ENCODE measurements around the gene HSPD1. TPM values are rescaled to one million over a fixed set of nuclear protein-coding genes. Genes with fewer than 3 reads are reported as not detected.

Gene HSPD1
- total RNA-seq, 1 donor from 2014 or later: 403 TPM

GRCh38 chr2:197538412-197538811 lies 38.8 kb upstream of the HSPD1 start:
- Mint-ChIP-seq H3K9me3 (ENCODE audit: low read depth) (no peaks in the 10 kb centered on the region), H3K4me3 (ENCODE audit: low read depth) (no peak overlapping the region), H3K36me3 (ENCODE audit: insufficient read depth) (peaks cover 39% of the 10 kb centered on the region), H3K27me3 (no peaks in the 10 kb centered on the region), H3K27ac (peak overlapping the region; percentile 16), H3K4me1 (ENCODE audit: low read depth) (no peaks in the 10 kb centered on the region)
- no peak for DNase-seq (ENCODE audit: low spot score, unreplicated experiment)
- TF ChIP-seq, protein P1, sequence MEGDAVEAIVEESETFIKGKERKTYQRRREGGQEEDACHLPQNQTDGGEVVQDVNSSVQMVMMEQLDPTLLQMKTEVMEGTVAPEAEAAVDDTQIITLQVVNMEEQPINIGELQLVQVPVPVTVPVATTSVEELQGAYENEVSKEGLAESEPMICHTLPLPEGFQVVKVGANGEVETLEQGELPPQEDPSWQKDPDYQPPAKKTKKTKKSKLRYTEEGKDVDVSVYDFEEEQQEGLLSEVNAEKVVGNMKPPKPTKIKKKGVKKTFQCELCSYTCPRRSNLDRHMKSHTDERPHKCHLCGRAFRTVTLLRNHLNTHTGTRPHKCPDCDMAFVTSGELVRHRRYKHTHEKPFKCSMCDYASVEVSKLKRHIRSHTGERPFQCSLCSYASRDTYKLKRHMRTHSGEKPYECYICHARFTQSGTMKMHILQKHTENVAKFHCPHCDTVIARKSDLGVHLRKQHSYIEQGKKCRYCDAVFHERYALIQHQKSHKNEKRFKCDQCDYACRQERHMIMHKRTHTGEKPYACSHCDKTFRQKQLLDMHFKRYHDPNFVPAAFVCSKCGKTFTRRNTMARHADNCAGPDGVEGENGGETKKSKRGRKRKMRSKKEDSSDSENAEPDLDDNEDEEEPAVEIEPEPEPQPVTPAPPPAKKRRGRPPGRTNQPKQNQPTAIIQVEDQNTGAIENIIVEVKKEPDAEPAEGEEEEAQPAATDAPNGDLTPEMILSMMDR (IDR thresholded peaks at IDR 0.05; ENCODE audit: unreplicated experiment): no peak

DNA sequence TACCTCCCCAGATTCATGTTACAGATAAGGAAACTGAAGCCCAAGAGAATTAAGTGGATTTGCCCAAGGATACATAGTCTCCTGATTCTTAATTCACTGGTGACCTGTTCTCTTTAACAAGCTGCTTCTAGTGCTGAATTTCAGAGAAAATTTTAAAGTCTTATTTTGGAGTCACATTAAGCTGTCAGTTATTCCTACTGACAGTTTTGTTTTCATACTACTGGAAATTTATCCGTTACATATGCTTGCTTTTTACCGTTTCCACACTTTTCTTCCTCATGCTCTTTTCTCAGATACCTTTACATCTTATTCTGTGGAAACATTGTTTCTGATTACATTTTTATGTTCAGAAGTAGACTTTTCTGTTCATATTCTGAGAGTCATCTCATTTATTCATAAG lies 17.5 kb upstream of the HSPD1 start:
- DNase-seq (ENCODE audit: low spot score, unreplicated experiment): no peak
- Mint-ChIP-seq H3K4me1 (ENCODE audit: low read depth) (peaks cover 15% of the 10 kb centered on the region), H3K27ac (no peak overlapping the region), H3K9me3 (ENCODE audit: low read depth) (peaks cover 12% of the 10 kb centered on the region), H3K36me3 (ENCODE audit: insufficient read depth) (peaks cover 24% of the 10 kb centered on the region), H3K4me3 (ENCODE audit: low read depth) (peak overlapping the region; percentile 88), H3K27me3 (no peaks in the 10 kb centered on the region)
- TF ChIP-seq, protein P1 (IDR thresholded peaks at IDR 0.05; ENCODE audit: unreplicated experiment): no peak

- Mint-ChIP-seq H3K9me3 (ENCODE audit: low read depth) (peaks cover 9% of the 10 kb centered on the region), H3K27me3 (no peaks in the 10 kb centered on the region), H3K4me1 (ENCODE audit: low read depth) (peaks cover 15% of the 10 kb centered on the region), H3K4me3 (ENCODE audit: low read depth) (peak overlapping the region; percentile 88), H3K27ac (peak overlapping the region; percentile 99), H3K36me3 (ENCODE audit: insufficient read depth) (peaks cover 21% of the 10 kb centered on the region)
- TF ChIP-seq, protein P1 (IDR thresholded peaks at IDR 0.05; ENCODE audit: unreplicated experiment): no peak
- no peak for DNase-seq (ENCODE audit: low spot score, unreplicated experiment)
These were observed 16.7 kb upstream of the HSPD1 start for GRCh38 chr2:197516393-197516761.

DNA sequence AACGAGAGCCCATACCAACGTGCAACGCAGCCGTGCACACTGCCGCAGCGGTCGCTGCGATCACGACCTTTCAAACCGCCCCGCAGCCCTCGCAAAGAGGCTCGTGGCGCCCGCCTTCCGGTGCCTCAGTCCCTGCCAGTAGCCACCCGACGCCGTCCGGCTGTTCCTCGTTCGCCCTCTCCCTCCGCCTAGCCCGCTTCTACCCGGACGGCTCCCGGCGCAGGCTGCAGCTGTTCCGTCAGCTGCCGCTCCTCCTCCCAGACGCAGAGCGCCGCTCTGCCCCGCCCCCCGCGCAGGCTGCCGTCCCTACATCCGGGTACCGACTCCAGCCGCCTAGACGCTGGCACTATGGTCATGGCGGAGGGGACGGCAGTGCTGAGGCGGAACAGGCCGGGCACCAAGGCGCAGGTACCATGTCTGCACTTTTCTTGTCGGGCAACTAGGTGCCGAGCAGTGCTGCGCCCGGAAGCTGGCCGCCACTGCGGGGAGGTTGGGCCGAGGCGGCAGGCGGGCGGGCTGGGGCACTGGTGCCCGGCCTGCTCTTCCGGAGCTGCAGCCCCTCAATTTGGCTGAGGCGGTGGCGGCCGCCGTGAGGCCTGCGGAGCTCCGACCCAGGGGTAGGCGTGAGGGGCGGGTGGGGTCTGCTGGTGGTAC lies 16.2 kb upstream of the HSPD1 start, which contains the start of gene MOB4:
TSS of gene MOB4 (plus strand) at position 328 of the 654 bp plus-strand sequence. CDS start at position 349, 21 bp downstream.
- DNase-seq (ENCODE audit: low spot score, unreplicated experiment): peak; percentile 96
- H3K27me3 Mint-ChIP-seq: no peaks in the 10 kb centered on the region
- peaks cover 17% of the 10 kb centered on the region for H3K36me3 Mint-ChIP-seq (ENCODE audit: insufficient read depth)
- H3K9me3 Mint-ChIP-seq (ENCODE audit: low read depth): peaks cover 5% of the 10 kb centered on the region
- H3K27ac Mint-ChIP-seq: peak within 1 kb of the TSS; percentile 99
- peaks cover 15% of the 10 kb centered on the region for H3K4me1 Mint-ChIP-seq (ENCODE audit: low read depth)
- H3K4me3 Mint-ChIP-seq (ENCODE audit: low read depth): peak within 1 kb of the TSS; percentile 88
- TF ChIP-seq, protein P1 (IDR thresholded peaks at IDR 0.05; ENCODE audit: unreplicated experiment): no peak

- peak overlapping the region; percentile 88 for H3K4me3 Mint-ChIP-seq (ENCODE audit: low read depth)
- H3K9me3 Mint-ChIP-seq (ENCODE audit: low read depth): peaks cover under 1% of the 10 kb centered on the region
- peak overlapping the region; percentile 99 for H3K27ac Mint-ChIP-seq
- no peaks in the 10 kb centered on the region for H3K27me3 Mint-ChIP-seq
- H3K4me1 Mint-ChIP-seq (ENCODE audit: low read depth): peaks cover 15% of the 10 kb centered on the region
- TF ChIP-seq, protein P1 (IDR thresholded peaks at IDR 0.05; ENCODE audit: unreplicated experiment): no peak
- H3K36me3 Mint-ChIP-seq (ENCODE audit: insufficient read depth): peaks cover 14% of the 10 kb centered on the region
- no peak for DNase-seq (ENCODE audit: low spot score, unreplicated experiment)
These were observed 15.7 kb upstream of the HSPD1 start for GRCh38 chr2:197515315-197515738.

All from progenitor cell of endocrine pancreas (in vitro differentiated cells).